ENCODE results near the gene CDH13. TPM values are rescaled to one million over a fixed set of nuclear protein-coding genes. Genes with fewer than 3 reads are reported as not detected.
A peak's percentile ranks its signal among the peaks of the same experiment; 100 is the strongest.

CDH13 gene
- total RNA-seq, 2 experiments from 2014 or later: not detected

DNA sequence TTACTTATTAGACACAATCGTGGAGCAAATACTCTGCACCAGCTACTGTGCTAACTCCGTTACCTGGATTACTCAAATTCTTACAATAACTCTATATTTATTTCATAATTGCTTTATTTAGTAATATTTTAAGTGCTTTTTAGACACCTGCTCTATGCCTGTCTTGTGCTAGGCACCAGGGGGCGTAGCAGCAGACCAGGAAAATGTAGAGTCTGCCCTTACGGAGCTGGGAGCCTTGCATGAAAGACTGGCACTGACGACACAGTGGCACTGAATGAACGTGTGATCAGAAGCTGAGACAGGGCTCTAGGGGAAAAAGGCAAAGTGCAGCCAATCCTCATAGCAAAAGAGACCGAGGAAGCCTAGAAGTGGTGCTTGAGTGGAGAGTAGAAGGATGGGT, 486.5 kb downstream of the CDH13 start:
- DNase-seq (ENCODE audit: low spot score): peak; percentile 71
- Histone ChIP-seq H3K9me2 (ENCODE audit: insufficient read depth, low read length) (no peaks in the 10 kb centered on the region), H3K27ac (ENCODE audit: low read depth, low read length, poor library complexity, severe bottlenecking) (no peak overlapping the region), H4K20me1 (ENCODE audit: insufficient read depth, low read length) (no peaks in the 10 kb centered on the region), H3K4me1 (ENCODE audit: insufficient read depth, low read length, poor library complexity, severe bottlenecking) (peaks cover 31% of the 10 kb centered on the region), H3K79me2 (ENCODE audit: insufficient read depth, low read depth, low read length) (no peaks in the 10 kb centered on the region), H3K4me2 (ENCODE audit: low read length) (no peak overlapping the region), H3K4me3 (ENCODE audit: low read depth, low read length, poor library complexity, severe bottlenecking) (no peak overlapping the region), H3K9me3 (ENCODE audit: low read length) (no peaks in the 10 kb centered on the region), H3K36me3 (ENCODE audit: insufficient read depth, low read length) (no peaks in the 10 kb centered on the region), H2AFZ (ENCODE audit: low read length) (no peak overlapping the region)
- ChIA-PET POLR2A (no interaction called here), CTCF (ENCODE audit: unreplicated experiment) (no interaction called here)
- BruUV-seq (replicated peaks): no TSS peak
- intact Hi-C loops (cut with micrococcal nuclease; ENCODE audit: unreplicated experiment): loop anchor here (1.0 to 10.0 kb wide), 3 partner anchors 102 to 331 kb away; no protein-coding TSS in a partner anchor
- TF ChIP-seq, protein P1, sequence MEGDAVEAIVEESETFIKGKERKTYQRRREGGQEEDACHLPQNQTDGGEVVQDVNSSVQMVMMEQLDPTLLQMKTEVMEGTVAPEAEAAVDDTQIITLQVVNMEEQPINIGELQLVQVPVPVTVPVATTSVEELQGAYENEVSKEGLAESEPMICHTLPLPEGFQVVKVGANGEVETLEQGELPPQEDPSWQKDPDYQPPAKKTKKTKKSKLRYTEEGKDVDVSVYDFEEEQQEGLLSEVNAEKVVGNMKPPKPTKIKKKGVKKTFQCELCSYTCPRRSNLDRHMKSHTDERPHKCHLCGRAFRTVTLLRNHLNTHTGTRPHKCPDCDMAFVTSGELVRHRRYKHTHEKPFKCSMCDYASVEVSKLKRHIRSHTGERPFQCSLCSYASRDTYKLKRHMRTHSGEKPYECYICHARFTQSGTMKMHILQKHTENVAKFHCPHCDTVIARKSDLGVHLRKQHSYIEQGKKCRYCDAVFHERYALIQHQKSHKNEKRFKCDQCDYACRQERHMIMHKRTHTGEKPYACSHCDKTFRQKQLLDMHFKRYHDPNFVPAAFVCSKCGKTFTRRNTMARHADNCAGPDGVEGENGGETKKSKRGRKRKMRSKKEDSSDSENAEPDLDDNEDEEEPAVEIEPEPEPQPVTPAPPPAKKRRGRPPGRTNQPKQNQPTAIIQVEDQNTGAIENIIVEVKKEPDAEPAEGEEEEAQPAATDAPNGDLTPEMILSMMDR (conservative IDR thresholded peaks at IDR 0.05; ENCODE audit: low read length): peak; percentile 87
- TF ChIP-seq EZH2phosphoT487 (IDR thresholded peaks at IDR 0.05; ENCODE audit: borderline replicate concordance, low read depth, low read length): no peak

DNA sequence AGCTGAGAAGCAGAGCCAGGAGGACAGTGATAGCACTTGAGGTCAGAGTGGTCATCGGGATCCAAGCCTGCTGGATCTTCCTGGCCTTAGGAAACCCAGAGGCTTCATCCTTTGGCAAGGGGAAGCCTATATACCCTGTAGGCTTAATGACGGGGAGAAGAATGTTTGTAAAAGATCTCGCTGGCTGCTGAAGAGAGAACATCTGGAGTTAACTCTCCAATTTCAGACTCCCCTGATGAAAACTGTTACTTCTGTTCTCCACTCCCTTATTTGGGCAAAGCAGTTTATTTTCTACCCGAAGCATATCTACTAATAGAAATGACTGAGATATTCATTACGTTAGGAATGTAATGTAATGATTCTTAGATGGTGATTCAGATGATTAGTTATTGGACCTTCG, 487.0 kb downstream of the CDH13 start:
- ChIA-PET POLR2A (no interaction called here), CTCF (ENCODE audit: unreplicated experiment) (no interaction called here)
- H3K4me2 ChIP-seq (ENCODE audit: low read length): no peak overlapping the region
- intact Hi-C loops (cut with micrococcal nuclease; ENCODE audit: unreplicated experiment): loop anchor here (1.0 to 10.0 kb wide), 3 partner anchors 101 to 331 kb away; no protein-coding TSS in a partner anchor
- no peaks in the 10 kb centered on the region for H3K9me3 ChIP-seq (ENCODE audit: low read length)
- peaks cover 36% of the 10 kb centered on the region for H3K4me1 ChIP-seq (ENCODE audit: insufficient read depth, low read length, poor library complexity, severe bottlenecking)
- no peak overlapping the region for H3K4me3 ChIP-seq (ENCODE audit: low read depth, low read length, poor library complexity, severe bottlenecking)
- no peaks in the 10 kb centered on the region for H3K79me2 ChIP-seq (ENCODE audit: insufficient read depth, low read depth, low read length)
- TF ChIP-seq EZH2phosphoT487 (IDR thresholded peaks at IDR 0.05; ENCODE audit: borderline replicate concordance, low read depth, low read length): no peak
- TF ChIP-seq, protein P1 (conservative IDR thresholded peaks at IDR 0.05; ENCODE audit: low read length): no peak
- no peaks in the 10 kb centered on the region for H4K20me1 ChIP-seq (ENCODE audit: insufficient read depth, low read length)
- no peak overlapping the region for H3K27ac ChIP-seq (ENCODE audit: low read depth, low read length, poor library complexity, severe bottlenecking)
- no peaks in the 10 kb centered on the region for H3K9me2 ChIP-seq (ENCODE audit: insufficient read depth, low read length)
- H3K36me3 ChIP-seq (ENCODE audit: insufficient read depth, low read length): no peaks in the 10 kb centered on the region
- no peak overlapping the region for H2AFZ ChIP-seq (ENCODE audit: low read length)
- BruUV-seq (replicated peaks): no TSS peak
- no peak for DNase-seq (ENCODE audit: low spot score)

DNA sequence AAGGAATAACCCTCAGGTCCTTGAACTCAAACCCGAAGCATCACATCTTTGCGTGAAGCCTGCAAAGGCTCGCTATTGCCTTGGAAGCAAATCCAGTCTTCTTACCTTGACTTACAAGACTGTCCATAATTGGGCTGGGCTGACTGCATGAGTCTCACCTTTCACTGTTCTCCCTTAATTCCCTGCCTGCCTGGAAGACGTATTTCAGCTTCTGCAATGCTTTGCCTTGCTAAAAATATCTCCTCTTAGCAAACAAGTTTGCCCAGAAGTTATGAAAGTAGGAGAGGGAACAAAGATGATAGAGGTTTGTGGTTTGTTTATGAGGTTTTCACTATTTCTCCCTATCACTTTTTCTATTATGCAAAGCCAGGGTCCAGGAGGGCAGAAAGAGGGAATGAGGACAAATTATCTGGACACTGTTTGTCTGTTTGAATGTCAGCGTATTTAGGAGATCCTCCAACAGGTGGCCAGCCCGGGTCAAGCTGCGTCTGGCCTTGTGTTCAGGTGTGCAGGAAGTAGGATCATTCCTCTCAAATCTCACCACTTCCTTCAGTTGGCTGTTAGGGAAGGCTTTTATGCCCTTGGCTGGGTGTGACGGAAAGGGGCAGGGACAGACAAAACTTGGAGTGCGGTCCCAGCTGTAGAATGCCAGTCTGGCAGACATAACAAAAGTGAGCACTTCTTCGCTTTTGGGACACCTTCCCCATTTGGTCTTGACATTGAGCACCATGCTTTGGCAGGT, 488.9 kb downstream of the CDH13 start:
- DNase-seq (ENCODE audit: low spot score): peak; percentile 20
- Histone ChIP-seq H3K4me1 (ENCODE audit: insufficient read depth, low read length, poor library complexity, severe bottlenecking) (peaks cover 36% of the 10 kb centered on the region), H3K9me2 (ENCODE audit: insufficient read depth, low read length) (no peaks in the 10 kb centered on the region), H4K20me1 (ENCODE audit: insufficient read depth, low read length) (no peaks in the 10 kb centered on the region), H3K4me3 (ENCODE audit: low read depth, low read length, poor library complexity, severe bottlenecking) (no peak overlapping the region), H2AFZ (ENCODE audit: low read length) (no peak overlapping the region), H3K4me2 (ENCODE audit: low read length) (peak overlapping the region; percentile 10; the same call in 1 of the 2 replicates), H3K79me2 (ENCODE audit: insufficient read depth, low read depth, low read length) (no peaks in the 10 kb centered on the region), H3K9me3 (ENCODE audit: low read length) (no peaks in the 10 kb centered on the region), H3K36me3 (ENCODE audit: insufficient read depth, low read length) (no peaks in the 10 kb centered on the region), H3K27ac (ENCODE audit: low read depth, low read length, poor library complexity, severe bottlenecking) (no peak overlapping the region)
- no TSS peak for BruUV-seq (replicated peaks)
- TF ChIP-seq EZH2phosphoT487 (IDR thresholded peaks at IDR 0.05; ENCODE audit: borderline replicate concordance, low read depth, low read length): no peak
- intact Hi-C loops (cut with micrococcal nuclease; ENCODE audit: unreplicated experiment): loop anchor here (10.0 kb wide), 1 partner anchor 329 kb away; no protein-coding TSS in a partner anchor
- ChIA-PET POLR2A (interaction anchor here (0.7 kb wide), 1 partner anchor 13 kb away, joined by 3 read pairs; no protein-coding TSS in a partner anchor), CTCF (ENCODE audit: unreplicated experiment) (no interaction called here)

All from OCI-LY7 (cell line).